ENCODE measurements around the gene PMEL. TPM values are rescaled to one million over a fixed set of nuclear protein-coding genes. Genes with fewer than 3 reads are reported as not detected.

PMEL gene
- total and polyA plus RNA-seq, 2 donors (not counting 1 experiment from before 2014, with no cell fraction given): 0.50 to 0.84 TPM

GRCh38 chr12:55970775-55971174, 4.9 kb upstream of the PMEL start:
- TF ChIP-seq CTCF (conservative IDR thresholded peaks at IDR 0.05 in 1 of 2, IDR thresholded peaks at IDR 0.05 in 1 of 2; ENCODE audit: low read depth in 1 of 2, low read length in 2 of 2) (no peak), EZH2 (IDR thresholded peaks at IDR 0.05; ENCODE audit: low read length, missing control alignments) (no peak)
- Histone ChIP-seq H3K9ac (ENCODE audit: insufficient read depth, low read length) (no peak overlapping the region), H3K27ac (ENCODE audit: insufficient read depth, low read length) (peak overlapping the region; percentile 94), H3K4me2 (ENCODE audit: extremely low read depth, insufficient read depth, low read length) (no peak overlapping the region), H3K4me3 (replicated peaks in 1 of 4; ENCODE audit: control extremely low read depth in 1 of 4, insufficient read depth in 1 of 4, low read depth in 3 of 4, low read length in 4 of 4) (no peak overlapping the region), H3K9me3 (ENCODE audit: control insufficient read depth, insufficient read depth, low read depth, low read length) (no peaks in the 10 kb centered on the region), H3K36me3 (ENCODE audit: control insufficient read depth, insufficient read depth, low read length) (peaks cover 2% of the 10 kb centered on the region), H3K4me1 (ENCODE audit: control insufficient read depth, extremely low read depth, insufficient read depth, low read length) (peaks cover 12% of the 10 kb centered on the region), H4K20me1 (ENCODE audit: control insufficient read depth, extremely low read depth, insufficient read depth, low read length) (no peaks in the 10 kb centered on the region), H3K79me2 (ENCODE audit: control insufficient read depth, insufficient read depth, low read length) (peaks cover 41% of the 10 kb centered on the region), H2AFZ (ENCODE audit: low read length) (no peak overlapping the region), H3K27me3 (ENCODE audit: control insufficient read depth, insufficient read depth, low read length) (no peaks in the 10 kb centered on the region)
- peak; percentile 8 to 58 for DNase-seq (ENCODE audit: low read depth in 2 of 2)

- peak in 1 of 2 donors; percentile 41 for DNase-seq (ENCODE audit: low read depth in 2 of 2)
- H3K9ac ChIP-seq (ENCODE audit: insufficient read depth, low read length): no peak overlapping the region
- no peak overlapping the region for H2AFZ ChIP-seq (ENCODE audit: low read length)
- no peaks in the 10 kb centered on the region for H3K27me3 ChIP-seq (ENCODE audit: control insufficient read depth, insufficient read depth, low read length)
- no peaks in the 10 kb centered on the region for H4K20me1 ChIP-seq (ENCODE audit: control insufficient read depth, extremely low read depth, insufficient read depth, low read length)
- peaks cover 2% of the 10 kb centered on the region for H3K36me3 ChIP-seq (ENCODE audit: control insufficient read depth, insufficient read depth, low read length)
- no peak overlapping the region for H3K27ac ChIP-seq (ENCODE audit: insufficient read depth, low read length)
- peaks cover 29% of the 10 kb centered on the region for H3K79me2 ChIP-seq (ENCODE audit: control insufficient read depth, insufficient read depth, low read length)
- peaks cover 12% of the 10 kb centered on the region for H3K4me1 ChIP-seq (ENCODE audit: control insufficient read depth, extremely low read depth, insufficient read depth, low read length)
- no peak overlapping the region for H3K4me3 ChIP-seq (replicated peaks in 1 of 4; ENCODE audit: control extremely low read depth in 1 of 4, insufficient read depth in 1 of 4, low read depth in 3 of 4, low read length in 4 of 4)
- TF ChIP-seq CTCF (conservative IDR thresholded peaks at IDR 0.05 in 1 of 2, IDR thresholded peaks at IDR 0.05 in 1 of 2; ENCODE audit: low read depth in 1 of 2, low read length in 2 of 2) (no peak), EZH2 (IDR thresholded peaks at IDR 0.05; ENCODE audit: low read length, missing control alignments) (no peak)
- no peak overlapping the region for H3K4me2 ChIP-seq (ENCODE audit: extremely low read depth, insufficient read depth, low read length)
- no peaks in the 10 kb centered on the region for H3K9me3 ChIP-seq (ENCODE audit: control insufficient read depth, insufficient read depth, low read depth, low read length)
Observed at GRCh38 chr12:55969356-55969755, 3.5 kb upstream of the PMEL start.

- Histone ChIP-seq H4K20me1 (ENCODE audit: control insufficient read depth, extremely low read depth, insufficient read depth, low read length) (no peaks in the 10 kb centered on the region), H3K36me3 (ENCODE audit: control insufficient read depth, insufficient read depth, low read length) (peaks cover 2% of the 10 kb centered on the region)
- peak; percentile 61 to 71 for DNase-seq (ENCODE audit: low read depth in 2 of 2)
Observed at GRCh38 chr12:55966408-55967281, 803 bp upstream of the PMEL start, which contains the start of gene CDK2. Gene CDK2, plus strand, starts transcription at chr12:55966830. Its CDS starts 179 bp downstream, at chr12:55967009.

More at GRCh38 chr12:55966408-55967281, 803 bp upstream of the PMEL start, which contains the start of gene CDK2:
- Histone ChIP-seq H3K4me2 (ENCODE audit: extremely low read depth, insufficient read depth, low read length) (peak within 1 kb of the TSS; percentile 87), H3K27me3 (ENCODE audit: control insufficient read depth, insufficient read depth, low read length) (no peaks in the 10 kb centered on the region), H3K4me1 (ENCODE audit: control insufficient read depth, extremely low read depth, insufficient read depth, low read length) (peaks cover 12% of the 10 kb centered on the region), H3K4me3 (replicated peaks in 1 of 4; ENCODE audit: control extremely low read depth in 1 of 4, insufficient read depth in 1 of 4, low read depth in 3 of 4, low read length in 4 of 4) (peak within 1 kb of the TSS; percentile 64 to 90 (median 81)), H2AFZ (ENCODE audit: low read length) (peak within 1 kb of the TSS; percentile 45), H3K79me2 (ENCODE audit: control insufficient read depth, insufficient read depth, low read length) (peaks cover 24% of the 10 kb centered on the region), H3K9ac (ENCODE audit: insufficient read depth, low read length) (peak within 1 kb of the TSS; percentile 79), H3K9me3 (ENCODE audit: control insufficient read depth, insufficient read depth, low read depth, low read length) (no peaks in the 10 kb centered on the region), H3K27ac (ENCODE audit: insufficient read depth, low read length) (peak within 1 kb of the TSS; percentile 85)
- TF ChIP-seq CTCF (conservative IDR thresholded peaks at IDR 0.05 in 1 of 2, IDR thresholded peaks at IDR 0.05 in 1 of 2; ENCODE audit: low read depth in 1 of 2, low read length in 2 of 2) (no peak), EZH2 (IDR thresholded peaks at IDR 0.05; ENCODE audit: low read length, missing control alignments) (no peak)
